Fibroblast of lung (primary cell): ENCODE data around the gene ANKRD40.

ENCODE experiments used
- EZH2 ChIP-seq: IDR thresholded peaks from 2 replicates; pipeline ENCODE4 v1.5.1; 2012; ENCODE audit warnings: low read length, control low read depth, mild to moderate bottlenecking; ENCODE audit errors: missing control alignments
- TF ChIP-seq, protein P1 (sequence below), 2 donors: IDR thresholded peaks in 1 of 2; conservative IDR thresholded peaks in 1 of 2; 1 replicate in 1 of 2; 2 replicates in 1 of 2; pipeline ENCODE4 v1.5.1; 2011 to 2012; ENCODE audit warnings: low read length in 2 of 2, control low read depth in 1 of 2, inconsistent platforms in 1 of 2, low read depth in 1 of 2, mild to moderate bottlenecking in 1 of 2

GRCh38 chr17:50712641-50713040 lies 4.9 kb upstream of the ANKRD40 start:
- TF ChIP-seq, protein P1, sequence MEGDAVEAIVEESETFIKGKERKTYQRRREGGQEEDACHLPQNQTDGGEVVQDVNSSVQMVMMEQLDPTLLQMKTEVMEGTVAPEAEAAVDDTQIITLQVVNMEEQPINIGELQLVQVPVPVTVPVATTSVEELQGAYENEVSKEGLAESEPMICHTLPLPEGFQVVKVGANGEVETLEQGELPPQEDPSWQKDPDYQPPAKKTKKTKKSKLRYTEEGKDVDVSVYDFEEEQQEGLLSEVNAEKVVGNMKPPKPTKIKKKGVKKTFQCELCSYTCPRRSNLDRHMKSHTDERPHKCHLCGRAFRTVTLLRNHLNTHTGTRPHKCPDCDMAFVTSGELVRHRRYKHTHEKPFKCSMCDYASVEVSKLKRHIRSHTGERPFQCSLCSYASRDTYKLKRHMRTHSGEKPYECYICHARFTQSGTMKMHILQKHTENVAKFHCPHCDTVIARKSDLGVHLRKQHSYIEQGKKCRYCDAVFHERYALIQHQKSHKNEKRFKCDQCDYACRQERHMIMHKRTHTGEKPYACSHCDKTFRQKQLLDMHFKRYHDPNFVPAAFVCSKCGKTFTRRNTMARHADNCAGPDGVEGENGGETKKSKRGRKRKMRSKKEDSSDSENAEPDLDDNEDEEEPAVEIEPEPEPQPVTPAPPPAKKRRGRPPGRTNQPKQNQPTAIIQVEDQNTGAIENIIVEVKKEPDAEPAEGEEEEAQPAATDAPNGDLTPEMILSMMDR (conservative IDR thresholded peaks at IDR 0.05 in 1 of 2, IDR thresholded peaks at IDR 0.05 in 1 of 2; ENCODE audit: low read depth in 1 of 2, low read length in 2 of 2) = no peak
- no peak for TF ChIP-seq EZH2
